RWPE2 (cell line): ENCODE measurements around the gene EFNA1.

ENCODE experiments used
- ATAC-seq: fragments of 200-7000 bp; cut with Tn5 transposase; 3 replicates; pipeline ENCODE4 v1.9.1; 2021; ENCODE audit warnings: low read depth
- DNase-seq: peaks from one replicate; pipeline ENCODE4 v3.0.0-alpha.2; 2020; ENCODE audit warnings: low spot score
- H3K27ac ChIP-seq: fragments of 450-650 bp; 2 replicates; pipeline ENCODE4 v1.5.1; 2017; ENCODE audit warnings: mild to moderate bottlenecking; ENCODE audit not compliant: poor library complexity, severe bottlenecking
- H3K27me3 ChIP-seq: fragments of 250-450 bp; sonication (Bioruptor Pico); 2 replicates; pipeline ENCODE4 v1.5.1; 2021; ENCODE audit warnings: mild to moderate bottlenecking, moderate library complexity; ENCODE audit not compliant: insufficient read depth, poor library complexity, severe bottlenecking
- H3K36me3 ChIP-seq: fragments of 250-450 bp; sonication (Bioruptor Pico); 2 replicates; pipeline ENCODE4 v1.5.1; 2020; ENCODE audit warnings: low read depth, mild to moderate bottlenecking, moderate library complexity
- H3K4me1 ChIP-seq: fragments of 250-450 bp; sonication (Bioruptor Pico); 2 replicates; pipeline ENCODE4 v1.5.1; 2021; ENCODE audit warnings: mild to moderate bottlenecking, moderate library complexity; ENCODE audit not compliant: insufficient read depth, poor library complexity, severe bottlenecking
- H3K4me3 ChIP-seq: fragments of 250-450 bp; sonication (Bioruptor Pico); 2 replicates; pipeline ENCODE4 v1.5.1; 2021; ENCODE audit warnings: mild to moderate bottlenecking, moderate library complexity; ENCODE audit not compliant: severe bottlenecking
- H3K9me3 ChIP-seq: fragments of 250-450 bp; sonication (Bioruptor Pico); 2 replicates; pipeline ENCODE4 v1.5.1; 2021; ENCODE audit warnings: mild to moderate bottlenecking, moderate library complexity; ENCODE audit not compliant: severe bottlenecking
- CTCF ChIP-seq: fragments of 450-650 bp; IDR thresholded peaks from one replicate; pipeline ENCODE4 v1.5.1; 2017; ENCODE audit warnings: mild to moderate bottlenecking, moderate library complexity; ENCODE audit not compliant: poor library complexity, severe bottlenecking

The EFNA1 gene

GRCh38 chr1:155175281-155175926 is 47.7 kb downstream of the EFNA1 start:
- peak overlapping the region; percentile 61 for H3K27ac ChIP-seq
- no peaks in the 10 kb centered on the region for H3K9me3 ChIP-seq
- no peak for TF ChIP-seq CTCF
- no peaks in the 10 kb centered on the region for H3K27me3 ChIP-seq
- DNase-seq (no peak), ATAC-seq (no peak)
- no peak overlapping the region for H3K4me3 ChIP-seq
- no peaks in the 10 kb centered on the region for H3K4me1 ChIP-seq
- peaks cover 39% of the 10 kb centered on the region for H3K36me3 ChIP-seq

GRCh38 chr1:155175927-155176371 is 48.3 kb downstream of the EFNA1 start:
- ATAC-seq (no peak), DNase-seq (no peak)
- H3K9me3 ChIP-seq = no peaks in the 10 kb centered on the region
- H3K27ac ChIP-seq = no peak overlapping the region
- H3K36me3 ChIP-seq = peaks cover 43% of the 10 kb centered on the region
- no peaks in the 10 kb centered on the region for H3K4me1 ChIP-seq
- H3K4me3 ChIP-seq = no peak overlapping the region
- no peak for TF ChIP-seq CTCF
- no peaks in the 10 kb centered on the region for H3K27me3 ChIP-seq

GRCh38 chr1:155176544-155177071 is 48.9 kb downstream of the EFNA1 start:
- peak; percentile 90 for TF ChIP-seq CTCF
- peaks cover 38% of the 10 kb centered on the region for H3K36me3 ChIP-seq
- peak; percentile 49 for ATAC-seq
- H3K27me3 ChIP-seq = no peaks in the 10 kb centered on the region
- no peaks in the 10 kb centered on the region for H3K4me1 ChIP-seq
- DNase-seq = no peak
- no peaks in the 10 kb centered on the region for H3K9me3 ChIP-seq
- H3K27ac ChIP-seq = no peak overlapping the region
- no peak overlapping the region for H3K4me3 ChIP-seq

GRCh38 chr1:155177192-155177917 is 49.7 kb downstream of the EFNA1 start:
- Histone ChIP-seq H3K27me3 (no peaks in the 10 kb centered on the region), H3K9me3 (no peaks in the 10 kb centered on the region), H3K27ac (no peak overlapping the region), H3K4me1 (no peaks in the 10 kb centered on the region), H3K36me3 (peaks cover 33% of the 10 kb centered on the region), H3K4me3 (no peak overlapping the region)
- TF ChIP-seq CTCF = no peak
- DNase-seq (no peak), ATAC-seq (no peak)

GRCh38 chr1:155177918-155178281 is 50.2 kb downstream of the EFNA1 start:
- Histone ChIP-seq H3K9me3 (no peaks in the 10 kb centered on the region), H3K27ac (no peak overlapping the region), H3K4me3 (no peak overlapping the region), H3K36me3 (peaks cover 33% of the 10 kb centered on the region), H3K4me1 (no peaks in the 10 kb centered on the region), H3K27me3 (no peaks in the 10 kb centered on the region)
- no peak for DNase-seq
- no peak for TF ChIP-seq CTCF
- no peak for ATAC-seq
